GM12872 (cell line): ENCODE data around the gene BSND.

Experiments used
- CTCF ChIP-seq: IDR thresholded peaks from 3 replicates; pipeline ENCODE4 v1.5.1; 2011; ENCODE audit warnings: low read depth, mild to moderate bottlenecking, low read length, moderate library complexity; ENCODE audit not compliant: insufficient read depth

The BSND gene

GRCh38 chr1:54995013-54995760 is 3.5 kb upstream of the BSND start:
- TF ChIP-seq CTCF = no peak

- TF ChIP-seq CTCF = no peak
These were observed 2.9 kb upstream of the BSND start for GRCh38 chr1:54995835-54996234.

- peak; percentile 76 for TF ChIP-seq CTCF
These were observed 2.3 kb upstream of the BSND start for GRCh38 chr1:54996359-54996868.

- no peak for TF ChIP-seq CTCF
These were observed 1.6 kb upstream of the BSND start for GRCh38 chr1:54996869-54997710.

GRCh38 chr1:54997711-54997986 is 1.1 kb upstream of the BSND start:
- no peak for TF ChIP-seq CTCF

- no peak for TF ChIP-seq CTCF
These were observed 633 bp upstream of the BSND start for GRCh38 chr1:54998100-54998499.
